Activated gamma-delta T cell treated with anti-CD3 and anti-CD28 coated beads, Interleukin-2, amount 50 U/mL, for 16 hours (primary cell): ENCODE measurements around the gene CCDC177.

Source experiments
- DNase-seq: peaks from one replicate; pipeline ENCODE4 v3.0.0-alpha.2; 2020; ENCODE audit warnings: low read depth

Gene CCDC177

DNA sequence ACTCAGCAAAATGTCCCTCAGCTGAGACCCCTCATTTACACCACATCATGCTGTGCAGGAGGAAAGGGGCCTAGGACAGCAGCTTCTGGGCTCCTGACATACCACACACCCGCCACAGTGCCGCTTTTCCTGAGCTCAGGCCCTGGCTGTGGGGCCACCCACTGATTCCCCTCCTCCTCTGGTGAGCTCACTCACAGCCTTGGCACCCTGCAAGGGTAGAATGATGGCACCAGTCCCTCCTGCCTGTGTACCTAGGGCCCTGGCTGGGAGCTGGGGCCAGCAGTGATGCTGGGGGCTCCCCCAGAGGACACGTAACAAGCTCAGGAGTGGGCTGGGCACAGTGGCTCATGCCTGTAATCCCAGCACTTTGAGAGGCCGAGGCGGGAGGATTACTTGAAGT lies 45.7 kb downstream of the CCDC177 start:
- no peak for DNase-seq

DNA sequence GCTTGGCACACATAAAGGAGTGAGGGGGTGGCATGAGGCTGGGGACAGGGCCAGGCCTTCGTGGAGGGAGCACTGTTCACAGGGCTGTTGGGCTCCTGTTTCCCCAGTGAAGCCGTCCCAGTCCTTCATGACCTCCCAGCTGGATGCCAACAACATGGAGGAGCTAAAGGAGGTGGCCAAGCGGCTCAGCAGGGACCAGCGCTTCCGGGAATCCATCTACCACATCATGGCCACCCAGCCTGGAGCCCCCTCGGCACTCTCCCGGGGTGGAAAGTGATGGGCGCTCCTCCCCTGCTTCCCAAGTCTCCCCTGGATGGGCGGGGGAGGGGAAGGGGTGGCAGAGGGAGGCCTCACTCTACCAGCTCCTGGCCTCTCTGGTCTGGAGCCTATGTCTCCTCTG lies 46.5 kb downstream of the CCDC177 start:
- DNase-seq: no peak

DNA sequence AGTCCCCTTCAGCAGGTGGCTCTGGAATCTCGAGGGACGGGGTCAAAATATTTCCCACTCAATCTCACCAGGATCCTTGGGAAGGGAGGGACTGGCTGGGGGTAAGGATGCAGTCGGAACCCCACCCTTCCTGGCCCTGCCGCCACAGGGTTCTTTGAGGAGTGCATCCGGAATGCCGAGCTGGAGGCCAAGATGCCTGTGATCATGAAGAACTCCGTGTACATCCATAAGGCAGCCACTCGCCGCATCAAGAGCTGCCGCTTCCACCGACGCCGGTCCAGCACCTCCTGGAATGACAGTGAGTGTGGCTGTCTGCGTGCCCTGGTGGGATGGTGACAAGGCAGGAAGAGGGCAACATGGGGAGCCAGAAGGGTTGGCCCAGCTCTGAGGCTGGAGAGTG lies 47.0 kb downstream of the CCDC177 start:
- DNase-seq: no peak

DNA sequence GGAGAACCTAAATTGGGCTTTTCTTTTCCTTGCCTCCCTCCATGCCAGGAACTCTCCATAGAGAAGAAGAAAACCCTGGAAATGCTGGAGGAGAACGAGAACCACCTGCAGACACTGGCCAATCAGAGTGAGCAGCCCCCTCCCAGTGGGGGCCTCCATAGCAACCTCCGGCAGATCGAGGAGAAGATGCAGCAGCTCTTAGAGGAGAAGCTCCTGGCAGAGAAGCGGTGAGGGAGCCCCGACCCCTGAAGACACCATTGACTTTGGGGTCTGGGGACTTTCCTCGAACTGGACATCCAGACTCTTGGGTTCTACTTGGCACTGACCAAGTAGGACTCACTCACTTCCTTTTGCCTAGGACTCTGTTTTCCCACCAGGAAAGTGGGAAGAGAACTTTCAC lies 48.8 kb downstream of the CCDC177 start:
- DNase-seq: no peak

DNA sequence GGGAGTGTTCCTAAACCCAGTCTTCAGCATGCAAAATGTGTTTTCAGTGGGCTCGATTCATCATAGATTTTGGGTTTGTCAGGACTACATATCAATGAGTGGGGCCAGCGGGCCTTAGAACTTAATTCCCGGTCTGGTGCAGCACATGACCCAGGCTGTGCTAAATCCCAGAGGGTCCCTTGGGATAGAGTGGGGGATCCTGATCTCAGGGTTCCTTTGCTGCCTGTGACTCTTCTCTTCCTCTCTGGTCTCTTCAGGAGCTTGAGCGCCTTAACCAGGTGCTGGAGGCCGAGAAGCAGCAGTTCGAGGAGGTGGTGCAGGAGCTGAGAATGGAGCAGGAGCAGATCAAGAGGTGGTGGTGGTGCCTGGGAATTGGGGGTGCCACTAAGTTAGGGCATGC lies 52.6 kb downstream of the CCDC177 start:
- no peak for DNase-seq
